ENCODE results near the gene TMEM168. TPM values are rescaled to one million over a fixed set of nuclear protein-coding genes. Genes with fewer than 3 reads are reported as not detected.

TMEM168 gene
- total RNA-seq, 1 donor from 2014 or later: 13.8 TPM

DNA sequence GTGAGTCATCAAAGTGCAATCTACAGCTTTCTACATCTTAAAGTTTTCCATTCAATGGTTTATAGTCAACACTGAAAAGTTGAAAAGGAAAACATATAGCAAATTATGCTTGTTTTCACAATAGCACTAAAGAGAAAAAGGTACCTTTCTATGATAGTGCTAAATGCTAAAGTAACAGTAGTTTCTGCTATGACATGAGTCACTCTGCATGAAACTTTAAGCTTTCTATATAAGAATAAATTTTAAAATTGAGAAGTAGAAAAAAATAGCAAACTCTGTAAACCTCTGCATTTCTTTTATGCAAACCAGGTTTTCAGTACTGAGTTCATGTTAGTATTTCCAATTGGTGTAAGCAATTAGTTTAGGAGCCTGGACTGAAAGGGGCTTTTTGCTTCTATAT is 31.2 kb upstream of the TMEM168 start:
- TF ChIP-seq, protein P1, sequence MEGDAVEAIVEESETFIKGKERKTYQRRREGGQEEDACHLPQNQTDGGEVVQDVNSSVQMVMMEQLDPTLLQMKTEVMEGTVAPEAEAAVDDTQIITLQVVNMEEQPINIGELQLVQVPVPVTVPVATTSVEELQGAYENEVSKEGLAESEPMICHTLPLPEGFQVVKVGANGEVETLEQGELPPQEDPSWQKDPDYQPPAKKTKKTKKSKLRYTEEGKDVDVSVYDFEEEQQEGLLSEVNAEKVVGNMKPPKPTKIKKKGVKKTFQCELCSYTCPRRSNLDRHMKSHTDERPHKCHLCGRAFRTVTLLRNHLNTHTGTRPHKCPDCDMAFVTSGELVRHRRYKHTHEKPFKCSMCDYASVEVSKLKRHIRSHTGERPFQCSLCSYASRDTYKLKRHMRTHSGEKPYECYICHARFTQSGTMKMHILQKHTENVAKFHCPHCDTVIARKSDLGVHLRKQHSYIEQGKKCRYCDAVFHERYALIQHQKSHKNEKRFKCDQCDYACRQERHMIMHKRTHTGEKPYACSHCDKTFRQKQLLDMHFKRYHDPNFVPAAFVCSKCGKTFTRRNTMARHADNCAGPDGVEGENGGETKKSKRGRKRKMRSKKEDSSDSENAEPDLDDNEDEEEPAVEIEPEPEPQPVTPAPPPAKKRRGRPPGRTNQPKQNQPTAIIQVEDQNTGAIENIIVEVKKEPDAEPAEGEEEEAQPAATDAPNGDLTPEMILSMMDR (IDR thresholded peaks at IDR 0.05; ENCODE audit: partially characterized antibody, unreplicated experiment): no peak
- no peaks in the 10 kb centered on the region for H3K9me3 Mint-ChIP-seq (ENCODE audit: unreplicated experiment)
- no peak overlapping the region for H3K4me3 Mint-ChIP-seq (ENCODE audit: unreplicated experiment)
- no peak for DNase-seq
- H3K27ac Mint-ChIP-seq (ENCODE audit: unreplicated experiment): no peak overlapping the region
- no peaks in the 10 kb centered on the region for H3K4me1 Mint-ChIP-seq (ENCODE audit: low read depth, unreplicated experiment)
- H3K27me3 Mint-ChIP-seq (ENCODE audit: unreplicated experiment): peaks cover 4% of the 10 kb centered on the region
- H3K36me3 Mint-ChIP-seq (ENCODE audit: unreplicated experiment): no peaks in the 10 kb centered on the region

DNA sequence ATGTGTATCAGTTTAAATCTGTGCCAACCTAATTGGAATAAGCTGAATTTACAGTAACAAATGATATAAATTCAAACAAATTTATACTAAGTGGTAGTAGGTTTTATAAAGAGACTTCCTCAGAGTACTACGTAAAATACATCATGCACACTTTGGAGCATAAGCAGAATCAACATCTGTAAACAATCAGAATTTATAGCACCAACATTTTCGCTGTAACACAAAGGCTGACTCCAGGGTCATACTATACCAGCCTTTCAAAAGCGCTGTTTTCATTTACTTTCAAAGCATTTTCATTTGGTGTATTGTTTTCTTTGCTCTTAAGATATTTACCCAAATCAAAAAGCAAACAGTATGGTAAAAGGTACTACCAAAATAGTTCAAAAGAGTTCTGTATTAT is 29.3 kb upstream of the TMEM168 start:
- H3K4me3 Mint-ChIP-seq (ENCODE audit: unreplicated experiment): no peak overlapping the region
- no peak overlapping the region for H3K27ac Mint-ChIP-seq (ENCODE audit: unreplicated experiment)
- no peak for DNase-seq
- no peaks in the 10 kb centered on the region for H3K36me3 Mint-ChIP-seq (ENCODE audit: unreplicated experiment)
- peaks cover 4% of the 10 kb centered on the region for H3K27me3 Mint-ChIP-seq (ENCODE audit: unreplicated experiment)
- TF ChIP-seq, protein P1 (IDR thresholded peaks at IDR 0.05; ENCODE audit: partially characterized antibody, unreplicated experiment): no peak
- H3K4me1 Mint-ChIP-seq (ENCODE audit: low read depth, unreplicated experiment): no peaks in the 10 kb centered on the region
- H3K9me3 Mint-ChIP-seq (ENCODE audit: unreplicated experiment): no peaks in the 10 kb centered on the region

GRCh38 chr7:112806156-112806555 is 16.0 kb upstream of the TMEM168 start:
- Mint-ChIP-seq H3K4me1 (ENCODE audit: low read depth, unreplicated experiment) (peaks cover 14% of the 10 kb centered on the region), H3K27me3 (ENCODE audit: unreplicated experiment) (no peaks in the 10 kb centered on the region), H3K27ac (ENCODE audit: unreplicated experiment) (peak overlapping the region; percentile 67), H3K9me3 (ENCODE audit: unreplicated experiment) (peaks cover under 1% of the 10 kb centered on the region), H3K4me3 (ENCODE audit: unreplicated experiment) (no peak overlapping the region), H3K36me3 (ENCODE audit: unreplicated experiment) (no peaks in the 10 kb centered on the region)
- TF ChIP-seq, protein P1 (IDR thresholded peaks at IDR 0.05; ENCODE audit: partially characterized antibody, unreplicated experiment): no peak
- no peak for DNase-seq

GRCh38 chr7:112802406-112802805 is 12.2 kb upstream of the TMEM168 start:
- no peak for DNase-seq
- Mint-ChIP-seq H3K36me3 (ENCODE audit: unreplicated experiment) (no peaks in the 10 kb centered on the region), H3K27ac (ENCODE audit: unreplicated experiment) (no peak overlapping the region), H3K4me3 (ENCODE audit: unreplicated experiment) (no peak overlapping the region), H3K27me3 (ENCODE audit: unreplicated experiment) (peaks cover 2% of the 10 kb centered on the region), H3K9me3 (ENCODE audit: unreplicated experiment) (peaks cover 4% of the 10 kb centered on the region), H3K4me1 (ENCODE audit: low read depth, unreplicated experiment) (peaks cover 17% of the 10 kb centered on the region)
- TF ChIP-seq, protein P1 (IDR thresholded peaks at IDR 0.05; ENCODE audit: partially characterized antibody, unreplicated experiment): no peak

- peaks cover 5% of the 10 kb centered on the region for H3K4me1 Mint-ChIP-seq (ENCODE audit: low read depth, unreplicated experiment)
- peaks cover 4% of the 10 kb centered on the region for H3K9me3 Mint-ChIP-seq (ENCODE audit: unreplicated experiment)
- peaks cover 2% of the 10 kb centered on the region for H3K27me3 Mint-ChIP-seq (ENCODE audit: unreplicated experiment)
- DNase-seq: no peak
- no peak overlapping the region for H3K4me3 Mint-ChIP-seq (ENCODE audit: unreplicated experiment)
- no peaks in the 10 kb centered on the region for H3K36me3 Mint-ChIP-seq (ENCODE audit: unreplicated experiment)
- H3K27ac Mint-ChIP-seq (ENCODE audit: unreplicated experiment): peak overlapping the region; percentile 80
- TF ChIP-seq, protein P1 (IDR thresholded peaks at IDR 0.05; ENCODE audit: partially characterized antibody, unreplicated experiment): no peak
These were observed 10.3 kb upstream of the TMEM168 start for GRCh38 chr7:112800486-112800885.

Data from glutamatergic neuron (in vitro differentiated cells).